Limb (tissue), 2 donors: ENCODE measurements around the gene CCDC92.

Experiments used
- DNase-seq, 2 donors: peaks; one replicate each; pipeline ENCODE4 v3.0.0-alpha.2; 2016; ENCODE audit errors: extremely low spot score in 2 of 2

The CCDC92 gene

GRCh38 chr12:123911672-123912409, 60.8 kb downstream of the CCDC92 start:
- peak in 1 of 2 donors; percentile 50 for DNase-seq

GRCh38 chr12:123910761-123911193, 61.9 kb downstream of the CCDC92 start:
- DNase-seq = no peak

- no peak for DNase-seq
These were observed 62.6 kb downstream of the CCDC92 start for GRCh38 chr12:123910057-123910456.

DNA sequence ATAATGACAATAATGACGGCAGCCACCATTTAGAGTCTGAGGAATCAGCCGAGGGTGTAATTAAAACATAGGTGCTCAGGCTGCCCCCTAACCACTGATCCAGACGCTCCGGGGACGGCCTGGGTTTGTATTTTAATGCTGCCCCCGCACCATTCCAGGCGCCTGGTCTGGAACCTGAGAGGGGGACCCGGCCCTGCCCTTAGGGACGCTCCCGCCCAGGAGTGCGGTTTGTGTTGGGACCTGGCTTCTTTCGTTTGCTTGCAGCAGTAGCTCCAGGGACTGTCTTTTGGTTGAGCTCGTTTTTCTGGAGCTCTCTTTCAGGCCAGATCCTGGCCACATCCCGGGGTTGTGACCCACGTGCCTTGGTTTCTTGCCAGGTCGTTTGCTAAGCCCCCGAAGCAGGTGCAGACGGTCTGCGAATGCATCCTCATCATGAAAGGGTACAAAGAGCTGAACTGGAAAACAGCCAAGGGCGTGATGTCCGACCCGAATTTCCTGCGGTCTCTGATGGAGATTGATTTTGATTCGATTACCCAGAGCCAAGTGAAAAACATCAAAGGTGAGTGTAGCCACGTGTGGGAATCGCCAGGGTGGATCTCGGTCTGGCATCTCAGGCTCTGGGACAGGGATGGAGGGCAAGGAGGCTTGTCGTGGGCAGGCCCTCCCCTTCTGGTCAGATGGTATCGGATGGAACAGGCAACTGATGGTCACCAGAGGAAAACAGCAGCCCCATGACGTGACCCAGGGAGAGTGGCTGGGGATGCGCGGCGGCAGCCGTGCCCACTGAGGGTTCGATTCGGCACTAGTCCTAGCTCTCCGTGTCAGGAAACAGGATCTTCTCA, 63.5 kb downstream of the CCDC92 start:
- DNase-seq = no peak

- DNase-seq = no peak
These were observed 64.7 kb downstream of the CCDC92 start for GRCh38 chr12:123907726-123908476.

DNA sequence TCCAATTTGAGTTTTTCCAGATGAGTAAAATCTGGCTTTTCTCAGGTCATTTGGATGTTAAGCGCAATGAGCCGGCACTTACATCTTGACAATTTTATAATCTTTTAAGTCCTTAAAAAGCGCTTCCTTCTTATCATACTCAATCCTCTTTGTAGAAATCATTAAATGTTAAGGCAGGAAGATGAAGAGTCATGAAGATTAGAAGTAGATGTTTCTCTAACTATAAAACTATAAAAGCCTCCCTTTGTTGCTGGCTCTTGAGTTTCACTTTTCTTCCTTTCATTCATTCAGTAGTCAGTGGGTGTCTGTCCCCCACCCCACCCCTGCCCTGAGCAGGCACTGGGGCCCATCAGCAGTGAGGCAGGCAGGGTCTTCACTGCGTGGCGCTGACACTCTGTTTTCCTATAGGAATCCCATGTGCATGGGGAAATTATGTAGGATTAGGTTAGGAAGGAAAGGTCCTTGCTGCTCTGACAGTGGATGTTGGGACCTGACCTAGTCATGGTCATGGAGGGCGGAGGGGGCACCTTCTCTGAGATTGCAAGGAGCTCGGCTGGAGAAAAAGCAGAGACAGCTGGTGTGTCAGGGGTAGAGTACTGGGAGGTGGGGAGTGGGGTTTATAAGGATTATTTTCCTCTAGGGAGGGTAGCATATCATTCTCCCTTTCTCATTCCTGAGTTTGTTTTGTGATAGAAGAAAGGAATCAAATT, 65.8 kb downstream of the CCDC92 start:
- DNase-seq = no peak

- peak in 1 of 2 donors; percentile 56 for DNase-seq
These were observed 67.2 kb downstream of the CCDC92 start for GRCh38 chr12:123905319-123905925.

- DNase-seq = no peak
These were observed 69.1 kb downstream of the CCDC92 start for GRCh38 chr12:123903301-123904065.

GRCh38 chr12:123902821-123903220, 69.8 kb downstream of the CCDC92 start:
- DNase-seq = no peak

DNA sequence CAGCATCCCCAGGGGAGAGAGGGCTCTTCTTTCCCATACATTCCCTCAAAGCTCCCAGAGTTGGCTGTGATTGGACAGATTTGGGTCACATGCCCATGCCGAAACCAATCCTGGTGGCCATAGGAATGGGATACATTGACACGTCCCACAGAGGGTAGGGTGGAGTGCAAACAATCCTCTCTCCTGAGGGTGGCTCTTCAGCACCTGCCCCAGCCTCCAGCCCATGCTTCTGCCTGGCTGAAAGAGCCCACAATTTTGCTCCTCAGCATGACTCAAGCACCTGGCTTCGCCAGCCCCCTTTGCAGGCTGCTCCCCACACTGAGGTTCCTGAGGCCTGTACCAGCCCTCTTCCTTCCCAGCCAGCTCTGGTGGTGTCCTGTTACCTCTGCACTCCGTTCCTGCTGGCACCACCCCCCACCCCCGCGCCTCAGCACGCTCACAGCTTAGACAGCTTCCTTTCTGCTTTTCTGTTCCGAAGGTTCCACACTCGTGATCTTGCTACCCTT, 71.7 kb downstream of the CCDC92 start:
- DNase-seq = no peak

GRCh38 chr12:123899368-123899767, 73.3 kb downstream of the CCDC92 start:
- DNase-seq = no peak

GRCh38 chr12:123898673-123899072, 74.0 kb downstream of the CCDC92 start:
- DNase-seq = no peak

DNA sequence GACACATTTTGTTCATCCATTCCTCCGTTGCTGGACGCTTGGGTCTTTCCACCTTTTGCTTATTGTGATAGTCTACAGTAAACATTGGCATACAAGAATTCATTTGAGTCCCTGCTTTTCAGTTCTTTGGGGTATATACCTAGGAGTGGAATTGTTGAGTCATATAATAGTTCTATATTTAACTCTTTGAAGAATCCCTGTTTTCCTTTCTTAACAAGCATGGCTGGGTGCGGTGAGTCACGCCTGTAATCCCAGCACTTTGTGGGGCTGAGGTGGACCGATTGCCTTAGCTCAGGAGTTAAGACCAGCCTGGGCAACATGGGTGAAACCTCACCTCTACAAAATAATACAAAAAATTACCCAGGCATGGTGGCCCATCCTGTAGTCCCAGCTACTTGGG, 75.4 kb downstream of the CCDC92 start:
- DNase-seq = no peak

GRCh38 chr12:123896767-123897166, 75.9 kb downstream of the CCDC92 start:
- DNase-seq = peak in 1 of 2 donors; percentile 40

DNA sequence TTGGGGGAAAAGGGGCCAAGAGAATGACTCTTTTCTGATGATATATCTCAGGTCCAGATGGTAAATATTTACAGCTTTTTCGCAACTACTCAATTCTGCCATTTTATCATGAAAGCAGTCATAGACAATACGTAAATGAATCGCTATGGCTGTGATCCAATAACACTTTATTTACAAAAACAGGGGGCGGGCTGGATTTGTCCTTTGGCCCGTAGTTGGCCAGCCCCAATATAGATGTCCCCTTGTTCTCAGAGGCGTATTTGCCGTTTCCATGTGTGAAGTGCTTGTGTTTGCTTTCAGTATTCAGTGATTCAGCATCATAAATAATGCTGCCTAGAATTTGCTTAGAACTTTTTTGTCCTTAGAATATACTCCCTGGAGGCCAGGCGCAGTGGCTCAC, 77.2 kb downstream of the CCDC92 start:
- no peak for DNase-seq

- DNase-seq = no peak
These were observed 77.7 kb downstream of the CCDC92 start for GRCh38 chr12:123894823-123895345.

DNA sequence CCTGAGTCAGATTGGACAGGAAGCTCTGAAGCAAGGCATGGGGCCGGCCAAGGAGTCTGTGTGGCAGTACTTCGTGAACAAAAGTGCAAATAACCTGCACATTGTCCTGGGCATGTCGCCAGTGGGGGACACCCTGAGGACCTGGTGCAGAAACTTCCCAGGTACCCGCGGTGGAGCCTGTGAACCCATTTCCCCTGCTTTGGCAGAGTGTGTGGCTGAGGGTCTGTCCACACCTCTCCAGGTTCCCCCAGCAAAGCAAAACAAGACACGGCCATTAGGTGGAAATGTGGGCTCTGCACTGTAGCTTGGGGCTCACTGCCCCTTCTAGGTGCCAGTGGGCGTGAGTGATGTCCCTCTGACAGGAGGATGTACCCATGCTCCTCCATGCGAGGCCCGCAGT, 79.4 kb downstream of the CCDC92 start:
- no peak for DNase-seq

- no peak for DNase-seq
These were observed 79.8 kb downstream of the CCDC92 start for GRCh38 chr12:123892853-123893252.

DNA sequence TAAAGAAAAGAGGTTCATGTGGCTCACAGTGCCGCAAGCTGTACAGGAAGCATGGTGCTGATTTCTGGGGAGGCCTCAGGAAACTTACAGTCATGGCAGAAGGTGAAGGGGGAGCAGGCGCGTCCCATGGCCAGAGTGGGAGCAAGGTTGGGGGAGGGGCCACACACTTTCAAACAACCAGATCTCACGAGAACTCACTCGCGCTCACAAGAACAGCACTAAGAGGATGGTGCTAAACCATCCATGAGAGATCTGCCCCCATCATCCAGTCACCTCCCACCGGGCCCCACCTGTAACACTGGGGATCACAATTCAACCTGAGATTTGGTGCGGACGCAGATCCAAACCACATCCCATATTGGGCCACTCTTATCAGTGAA, 80.5 kb downstream of the CCDC92 start:
- no peak for DNase-seq
